ENCODE data around the gene SUCLG1. TPM values are rescaled to one million over a fixed set of nuclear protein-coding genes. Genes with fewer than 3 reads are reported as not detected.

SUCLG1 gene
- 89.1 to 102 TPM (median 94.0 TPM) in 5 replicates for total RNA-seq (2022; extraction: Qiagen RNA extraction; ENCODE audit: low read depth)

GRCh38 chr2:84459018-84459943, at the start of gene SUCLG1:
SUCLG1 (minus strand) TSS chr2:84459280; CDS start chr2:84459269, 11 bp downstream.

Other genes starting within 250 kb of the SUCLG1 start
- gene DNAH6, start 57.2 kb upstream of the SUCLG1 start, total RNA-seq (2022; extraction: Qiagen RNA extraction; ENCODE audit: low read depth), result 0.01 to 0.44 TPM in 2 of 5 replicates, not detected in the others

Measured in A549 treated with ZK216348 at 1 μM for 4 hours (cell line).